ENCODE data around the gene LRRC8E.

The LRRC8E gene

GRCh38 chr19:7934766-7935165, 46.5 kb downstream of the LRRC8E start:
- no peak for TF ChIP-seq GATA3 (IDR thresholded peaks at IDR 0.05; ENCODE audit: low read depth, low read length)
- TF ChIP-seq GATA2 (IDR thresholded peaks at IDR 0.05; ENCODE audit: low read depth, low read length): no peak

DNA sequence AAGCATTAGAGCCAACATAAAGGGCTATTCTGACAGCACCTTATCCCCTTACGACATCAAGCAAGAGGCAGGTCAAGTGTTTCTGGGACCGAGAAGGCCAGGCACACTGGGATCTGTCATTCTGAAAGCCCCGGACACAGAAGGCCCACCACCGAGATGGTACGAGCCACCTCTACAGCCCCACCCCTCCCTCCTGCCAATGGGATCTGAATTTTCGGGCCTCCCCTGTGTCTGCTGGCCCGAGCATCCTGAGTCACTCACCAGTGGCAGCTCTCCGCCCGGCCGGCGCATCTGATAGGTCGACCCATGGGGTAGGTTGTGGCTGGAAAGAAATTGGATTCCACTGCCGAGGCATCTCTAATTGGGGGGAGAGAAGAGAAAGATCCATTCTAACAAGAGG, 52.5 kb downstream of the LRRC8E start:
- no peak for TF ChIP-seq GATA3 (IDR thresholded peaks at IDR 0.05; ENCODE audit: low read depth, low read length)
- TF ChIP-seq GATA2 (IDR thresholded peaks at IDR 0.05; ENCODE audit: low read depth, low read length): no peak

- TF ChIP-seq GATA2 (IDR thresholded peaks at IDR 0.05; ENCODE audit: low read depth, low read length) (no peak), GATA3 (IDR thresholded peaks at IDR 0.05; ENCODE audit: low read depth, low read length) (no peak)
Measured at GRCh38 chr19:7941895-7942596, 53.7 kb downstream of the LRRC8E start.

DNA sequence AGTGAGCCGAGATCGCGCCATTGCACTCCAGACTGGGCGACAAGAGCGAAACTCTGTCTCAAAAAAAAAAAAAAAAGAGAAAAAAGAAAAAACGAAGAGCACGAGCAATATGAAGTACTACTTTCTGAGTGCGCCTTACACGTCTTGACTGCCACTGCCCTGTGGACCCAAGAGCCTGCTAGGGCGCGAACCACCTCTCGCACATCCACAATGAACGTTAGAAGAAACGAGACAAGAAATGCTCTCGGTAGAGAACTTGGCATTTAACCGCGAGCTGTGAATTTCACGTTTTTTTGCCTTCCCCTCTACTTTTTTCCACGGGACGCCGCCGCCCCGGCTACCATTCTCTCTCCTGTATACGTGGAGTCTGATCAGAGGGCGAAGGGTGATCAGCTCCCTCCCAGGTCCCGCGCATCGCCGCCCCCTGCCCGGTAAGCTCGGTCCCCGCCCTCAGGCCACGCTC, 54.7 kb downstream of the LRRC8E start:
- TF ChIP-seq GATA3 (IDR thresholded peaks at IDR 0.05; ENCODE audit: low read depth, low read length): no peak
- TF ChIP-seq GATA2 (IDR thresholded peaks at IDR 0.05; ENCODE audit: low read depth, low read length): no peak

GRCh38 chr19:7943444-7944176, 55.3 kb downstream of the LRRC8E start, which contains the start of gene TIMM44:
TIMM44 (minus strand) TSS chr19:7943666; CDS start chr19:7943651, 15 bp downstream.
- no peak for TF ChIP-seq GATA3 (IDR thresholded peaks at IDR 0.05; ENCODE audit: low read depth, low read length)
- TF ChIP-seq GATA2 (IDR thresholded peaks at IDR 0.05; ENCODE audit: low read depth, low read length): no peak

- TF ChIP-seq GATA3 (IDR thresholded peaks at IDR 0.05; ENCODE audit: low read depth, low read length) (no peak), GATA2 (IDR thresholded peaks at IDR 0.05; ENCODE audit: low read depth, low read length) (no peak)
Measured at GRCh38 chr19:7944177-7944761, 56.0 kb downstream of the LRRC8E start.

DNA sequence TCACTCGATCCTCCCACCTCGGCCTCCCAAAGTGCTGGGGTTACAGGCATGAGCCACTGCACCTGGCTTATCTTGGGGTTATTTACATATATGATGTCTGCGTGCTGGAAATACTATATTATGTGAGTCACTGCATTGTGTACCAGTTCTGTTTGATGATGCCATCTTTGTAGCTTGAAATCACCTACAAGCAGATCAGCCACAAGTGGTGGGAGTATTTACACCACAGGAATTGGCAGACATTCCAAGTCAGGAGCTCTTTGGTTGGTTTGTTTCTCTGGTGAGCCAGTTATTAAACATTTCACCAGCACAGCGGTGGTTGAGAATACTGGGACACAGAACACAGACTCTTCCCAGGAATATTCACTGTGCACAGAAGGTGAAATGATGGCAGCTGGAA, 59.6 kb downstream of the LRRC8E start:
- TF ChIP-seq GATA2 (IDR thresholded peaks at IDR 0.05; ENCODE audit: low read depth, low read length) (no peak), GATA3 (IDR thresholded peaks at IDR 0.05; ENCODE audit: low read depth, low read length) (no peak)
